CD4-positive, alpha-beta memory T cell (primary cell): Measurements from ENCODE around the gene ELAPOR1. TPM values are rescaled to one million over a fixed set of nuclear protein-coding genes. Genes with fewer than 3 reads are reported as not detected.

ENCODE experiments used
- CTCF ChIA-PET: fragments of 350-600 bp; sonication (Branson Sonifier 250); formaldehyde crosslinking; loops from one replicate; lab custom pipeline; 2021; ENCODE audit warnings: inconsistent platforms; ENCODE audit not compliant: partially characterized antibody; lab: Charles Lee
- POLR2A ChIA-PET: fragments of 350-600 bp; sonication (Branson Sonifier 250); formaldehyde crosslinking; loops from one replicate; lab custom pipeline; 2021; ENCODE audit not compliant: partially characterized antibody; lab: Charles Lee
- DNase-seq, 5 donors: peaks; one replicate each; pipeline versions ENCODE4 v3.0.0 to v3.0.0-alpha.2; 2020 to 2022; ENCODE audit warnings: mixed read lengths in 1 of 5
- H3K27ac ChIP-seq: one replicate; pipeline ENCODE4 v1.7.0; 2013; ENCODE audit warnings: low read depth, low read length
- H3K27me3 ChIP-seq: 2 replicates; pipeline ENCODE4 v1.7.0; 2013; ENCODE audit warnings: mild to moderate bottlenecking, low read length, moderate library complexity; ENCODE audit not compliant: insufficient read depth
- H3K36me3 ChIP-seq: 2 replicates; pipeline ENCODE4 v1.7.0; 2013; ENCODE audit warnings: mild to moderate bottlenecking, low read length, moderate library complexity; ENCODE audit not compliant: insufficient read depth
- H3K4me1 ChIP-seq: 2 replicates; pipeline ENCODE4 v1.7.0; 2013; ENCODE audit warnings: mild to moderate bottlenecking, low read length, moderate library complexity; ENCODE audit not compliant: insufficient read depth
- H3K4me3 ChIP-seq, 2 donors: one replicate each; pipeline ENCODE4 v1.7.0; 2013; ENCODE audit warnings: low read length in 2 of 2, mild to moderate bottlenecking in 1 of 2
- H3K9me3 ChIP-seq, 2 donors: one replicate each; pipeline ENCODE4 v1.7.0; 2013; ENCODE audit warnings: low read length in 2 of 2, control low read depth in 1 of 2; ENCODE audit not compliant: control insufficient read depth in 1 of 2
- H3K27ac Mint-ChIP-seq, 7 donors: one replicate each; pipeline ENCODE4 v1.8.0; 2020 to 2021; ENCODE audit warnings: mixed read lengths in 7 of 7, mild to moderate bottlenecking in 6 of 7, inconsistent platforms in 3 of 7, moderate library complexity in 3 of 7
- H3K27me3 Mint-ChIP-seq, 2 donors: one replicate each; pipeline ENCODE4 v1.8.0; 2020 to 2021; ENCODE audit warnings: mixed read lengths in 2 of 2
- H3K36me3 Mint-ChIP-seq, 2 donors: one replicate each; pipeline ENCODE4 v1.8.0; 2020 to 2021; ENCODE audit warnings: mixed read lengths in 2 of 2, inconsistent platforms in 1 of 2, mild to moderate bottlenecking in 1 of 2
- H3K4me1 Mint-ChIP-seq, 4 donors: one replicate each; pipeline ENCODE4 v1.8.0; 2020 to 2021; ENCODE audit warnings: mixed read lengths in 4 of 4, mild to moderate bottlenecking in 1 of 4
- H3K4me3 Mint-ChIP-seq, 8 donors: one replicate each; pipeline ENCODE4 v1.8.0; 2020 to 2021; ENCODE audit warnings: mixed read lengths in 8 of 8, mild to moderate bottlenecking in 7 of 8, moderate library complexity in 6 of 8, inconsistent platforms in 3 of 8
- H3K9me3 Mint-ChIP-seq, 8 donors: one replicate each; pipeline ENCODE4 v1.8.0; 2020 to 2021; ENCODE audit warnings: mixed read lengths in 8 of 8, mild to moderate bottlenecking in 5 of 8, inconsistent platforms in 3 of 8, moderate library complexity in 1 of 8
- intact Hi-C: fragments of 100-400 bp; cut with micrococcal nuclease; formaldehyde crosslinking; loops from one replicate; pipeline ENCODE4 v1.15.1; 2023
- polyA plus RNA-seq, 2 donors: library from polyadenylated mRNA; unstranded; fragments of 300-500 nt; fragmentation: Illumina TruSeq; gene quantifications; one replicate each; pipeline ENCODE4 v1.2.3, GENCODE V29; 2021
- total RNA-seq, 2 experiments: library from RNA; stranded (reverse); gene quantifications; one replicate each; pipeline ENCODE4 v1.2.3, GENCODE V29; 2021

ELAPOR1 gene
- total and polyA plus RNA-seq, 4 experiments from 2014 or later = 13.7 to 17.8 (median 15.2) TPM

- no peak overlapping the region for H3K27ac Mint-ChIP-seq
- no peaks in the 10 kb centered on the region for H3K36me3 ChIP-seq
- no peaks in the 10 kb centered on the region for H3K9me3 ChIP-seq
- H3K27me3 ChIP-seq = no peaks in the 10 kb centered on the region
- DNase-seq = no peak
- H3K4me3 ChIP-seq = no peak overlapping the region
- no peaks in the 10 kb centered on the region for H3K27me3 Mint-ChIP-seq
- H3K9me3 Mint-ChIP-seq = no peaks in the 10 kb centered on the region
- H3K4me3 Mint-ChIP-seq = no peak overlapping the region
- no peak overlapping the region for H3K27ac ChIP-seq
- CTCF ChIA-PET = no interaction called here
- peaks cover 13 to 18% (median 16%) of the 10 kb centered on the region in 4 donors for H3K4me1 Mint-ChIP-seq
- POLR2A ChIA-PET = no interaction called here
- intact Hi-C loops = no loop called here
- H3K36me3 Mint-ChIP-seq = peaks cover 2 to 18% of the 10 kb centered on the region in 2 donors
- H3K4me1 ChIP-seq = peaks cover 14% of the 10 kb centered on the region
Measured at GRCh38 chr1:109160071-109160840, 46.3 kb downstream of the ELAPOR1 start.

- Histone ChIP-seq H3K4me1 (peaks cover 14% of the 10 kb centered on the region), H3K27me3 (no peaks in the 10 kb centered on the region), H3K9me3 (no peaks in the 10 kb centered on the region), H3K4me3 (no peak overlapping the region), H3K36me3 (no peaks in the 10 kb centered on the region), H3K27ac (no peak overlapping the region)
- ChIA-PET CTCF (no interaction called here), POLR2A (interaction anchor here (1.8 kb wide), 1 partner anchor 52 kb away, joined by 5 read pairs; the partner anchor contains the start of gene SARS1)
- Mint-ChIP-seq H3K27me3 (no peaks in the 10 kb centered on the region), H3K9me3 (no peaks in the 10 kb centered on the region), H3K27ac (peak overlapping the region; percentile 38 to 88 (median 75)), H3K4me3 (peak overlapping the region in 7 of 8 donors; percentile 22 to 75 (median 50)), H3K4me1 (peaks cover 13 to 18% (median 16%) of the 10 kb centered on the region in 4 donors), H3K36me3 (peaks cover 4 to 12% of the 10 kb centered on the region in 2 donors)
- intact Hi-C loops = no loop called here
- peak in 4 of 5 donors; percentile 19 to 29 (median 24) for DNase-seq
Measured at GRCh38 chr1:109161858-109162606, 48.1 kb downstream of the ELAPOR1 start.

GRCh38 chr1:109162626-109163025 is 48.7 kb downstream of the ELAPOR1 start:
- peaks cover 7 to 18% of the 10 kb centered on the region in 2 donors for H3K36me3 Mint-ChIP-seq
- no peak for DNase-seq
- H3K4me1 Mint-ChIP-seq = peaks cover 13 to 18% (median 16%) of the 10 kb centered on the region in 4 donors
- H3K4me3 Mint-ChIP-seq = peak overlapping the region in 1 of 8 donors; percentile 58
- Histone ChIP-seq H3K4me3 (no peak overlapping the region), H3K36me3 (no peaks in the 10 kb centered on the region), H3K4me1 (peaks cover 14% of the 10 kb centered on the region), H3K27me3 (no peaks in the 10 kb centered on the region), H3K9me3 (no peaks in the 10 kb centered on the region), H3K27ac (no peak overlapping the region)
- H3K27ac Mint-ChIP-seq = peak overlapping the region in 6 of 7 donors; percentile 19 to 88 (median 70)
- intact Hi-C loops = no loop called here
- CTCF ChIA-PET = no interaction called here
- no peaks in the 10 kb centered on the region for H3K27me3 Mint-ChIP-seq
- POLR2A ChIA-PET = interaction anchor here (1.8 kb wide), 1 partner anchor 51 kb away, joined by 5 read pairs; the partner anchor contains the start of gene SARS1
- no peaks in the 10 kb centered on the region for H3K9me3 Mint-ChIP-seq

DNA sequence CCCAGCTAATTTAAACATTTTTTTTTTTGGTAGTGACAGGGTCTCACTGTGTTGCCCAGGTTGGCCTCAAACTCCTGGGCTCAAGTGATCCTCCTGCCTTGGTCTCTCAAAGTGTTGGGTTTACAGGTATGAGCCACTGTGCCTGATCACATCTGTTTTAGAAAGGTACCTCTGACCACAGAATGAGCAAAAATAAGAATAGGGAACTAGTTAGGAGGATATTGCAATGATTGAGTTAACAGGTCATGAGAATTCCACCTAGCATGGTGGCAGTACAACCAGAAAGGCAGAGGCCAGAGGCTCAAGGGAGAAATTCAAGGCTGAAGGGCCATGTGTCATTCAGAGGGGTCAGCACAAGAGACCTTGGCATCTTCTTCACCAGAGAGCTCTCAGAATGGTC is 49.6 kb downstream of the ELAPOR1 start:
- Histone ChIP-seq H3K4me1 (peaks cover 14% of the 10 kb centered on the region), H3K27me3 (no peaks in the 10 kb centered on the region), H3K4me3 (no peak overlapping the region), H3K9me3 (no peaks in the 10 kb centered on the region), H3K27ac (no peak overlapping the region), H3K36me3 (no peaks in the 10 kb centered on the region)
- ChIA-PET CTCF (no interaction called here), POLR2A (no interaction called here)
- Mint-ChIP-seq H3K27me3 (no peaks in the 10 kb centered on the region), H3K4me1 (peaks cover 13 to 24% (median 16%) of the 10 kb centered on the region in 4 donors), H3K27ac (peak overlapping the region in 2 of 7 donors; percentile 4 to 16), H3K4me3 (no peak overlapping the region), H3K9me3 (no peaks in the 10 kb centered on the region), H3K36me3 (peaks cover 15 to 27% of the 10 kb centered on the region in 2 donors)
- no peak for DNase-seq
- intact Hi-C loops = no loop called here

Other genes with a start within 250 kb of the ELAPOR1 start
- 1 to 10 TPM; 1.4 to 1.8 TPM for gene GPSM2, start 237.1 kb upstream of the ELAPOR1 start, total RNA-seq
- 1 to 10 TPM in 1 of 2 donors, under 1 TPM in 1; 0.55 to 1.2 TPM for gene GPSM2, start 237.1 kb upstream of the ELAPOR1 start, polyA plus RNA-seq
- 10 to 100 TPM; 29.7 to 31.6 TPM for gene CLCC1, start 150.6 kb upstream of the ELAPOR1 start, total RNA-seq
- 10 to 100 TPM; 15.4 to 17.1 TPM for gene CLCC1, start 150.6 kb upstream of the ELAPOR1 start, polyA plus RNA-seq
- 10 to 100 TPM; 14.0 to 14.1 TPM for gene WDR47, start 72.0 kb upstream of the ELAPOR1 start, total RNA-seq
- 1 to 10 TPM; 6.3 to 7.5 TPM for gene WDR47, start 72.0 kb upstream of the ELAPOR1 start, polyA plus RNA-seq
- gene TAF13, start 38.1 kb upstream of the ELAPOR1 start, total RNA-seq = 10 to 100 TPM; 12.5 to 14.6 TPM
- 1 to 10 TPM in 1 of 2 donors, under 1 TPM in 1; 0.68 to 1.3 TPM for gene TAF13, start 38.1 kb upstream of the ELAPOR1 start, polyA plus RNA-seq
- gene TMEM167B, start 23.4 kb upstream of the ELAPOR1 start, total RNA-seq = 10 to 100 TPM; 42.9 to 47.9 TPM
- gene TMEM167B, start 23.4 kb upstream of the ELAPOR1 start, polyA plus RNA-seq = 10 to 100 TPM; 38.8 to 41.5 TPM
- 100 to 1,000 TPM; 178 to 190 TPM for gene SARS1, start 99.8 kb downstream of the ELAPOR1 start, total RNA-seq
- gene SARS1, start 99.8 kb downstream of the ELAPOR1 start, polyA plus RNA-seq = 100 to 1,000 TPM; 153 to 199 TPM
- gene CELSR2, start 135.4 kb downstream of the ELAPOR1 start, total RNA-seq = 1 to 10 TPM; 2.6 to 3.1 TPM
- under 1 TPM in 1 of 2 donors, not detected in 1; 0.52 TPM for gene CELSR2, start 135.4 kb downstream of the ELAPOR1 start, polyA plus RNA-seq
- gene PSRC1, start 169.0 kb downstream of the ELAPOR1 start, total RNA-seq = under 1 TPM; 0.17 to 0.28 TPM
- gene PSRC1, start 169.0 kb downstream of the ELAPOR1 start, polyA plus RNA-seq = under 1 TPM; 0.18 to 0.31 TPM
- gene MYBPHL, start 192.9 kb downstream of the ELAPOR1 start, total RNA-seq = not detected
- not detected for gene MYBPHL, start 192.9 kb downstream of the ELAPOR1 start, polyA plus RNA-seq